Loucy (cell line): ENCODE measurements around the gene LPP.

Experiments used
- CTCF ChIP-seq: fragments of 200-600 bp; sonication (generic); conservative IDR thresholded peaks from 2 replicates; pipeline ENCODE4 v1.5.1; 2014; ENCODE audit warnings: mild to moderate bottlenecking, antibody characterized with exemption, low read length
- EZH2phosphoT487 ChIP-seq: fragments of 200-600 bp; IDR thresholded peaks from 2 replicates; pipeline ENCODE4 v1.6.1; 2018; ENCODE audit warnings: antibody characterized with exemption, mild to moderate bottlenecking, moderate library complexity, borderline replicate concordance

- TF ChIP-seq CTCF (no peak), EZH2phosphoT487 (no peak)
These were observed 643.1 kb downstream of the LPP start for GRCh38 chr3:188797045-188797444.
